ENCODE measurements around the gene ASAP3.

GRCh38 chr1:23479666-23479941, 4.4 kb downstream of the ASAP3 start:
- TF ChIP-seq CTCF (conservative IDR thresholded peaks at IDR 0.05 in 1 of 2, IDR thresholded peaks at IDR 0.05 in 1 of 2; ENCODE audit: extremely low read depth in 1 of 2, insufficient read depth in 1 of 2, low read depth in 1 of 2, low read length in 2 of 2) (no peak), EZH2 (IDR thresholded peaks at IDR 0.05; ENCODE audit: borderline replicate concordance, low read length) (no peak)
